ENCODE measurements around the gene GBGT1.
A peak's percentile ranks its signal among the peaks of the same experiment; 100 is the strongest.

Gene GBGT1

GRCh38 chr9:133122605-133122934 is 41.1 kb downstream of the GBGT1 start:
- H3K27me3 ChIP-seq: no peaks in the 10 kb centered on the region
- H3K9me3 ChIP-seq: no peaks in the 10 kb centered on the region
- no peak for DNase-seq
- H3K36me3 ChIP-seq: no peaks in the 10 kb centered on the region; the same call in 1 of the 2 replicates
- H3K4me3 ChIP-seq (ENCODE audit: low read depth, low read length): no peak overlapping the region
- TF ChIP-seq CTCF (IDR thresholded peaks at IDR 0.05; ENCODE audit: low read depth, low read length): no peak
- peaks cover 34% of the 10 kb centered on the region for H3K4me1 ChIP-seq

GRCh38 chr9:133121915-133122550 is 41.7 kb downstream of the GBGT1 start:
- H3K4me3 ChIP-seq (ENCODE audit: low read depth, low read length): no peak overlapping the region
- H3K9me3 ChIP-seq: no peaks in the 10 kb centered on the region
- no peak for DNase-seq
- peaks cover 40% of the 10 kb centered on the region for H3K4me1 ChIP-seq
- no peak for TF ChIP-seq CTCF (IDR thresholded peaks at IDR 0.05; ENCODE audit: low read depth, low read length)
- no peaks in the 10 kb centered on the region for H3K27me3 ChIP-seq
- H3K36me3 ChIP-seq: peaks cover 5% of the 10 kb centered on the region

- TF ChIP-seq CTCF (IDR thresholded peaks at IDR 0.05; ENCODE audit: low read depth, low read length): no peak
- Histone ChIP-seq H3K4me3 (ENCODE audit: low read depth, low read length) (peak within 1 kb of the TSS; percentile 70), H3K27me3 (no peaks in the 10 kb centered on the region), H3K9me3 (no peaks in the 10 kb centered on the region), H3K4me1 (peaks cover 47% of the 10 kb centered on the region), H3K36me3 (peaks cover 12% of the 10 kb centered on the region)
- DNase-seq: peak; percentile 94
Observed at GRCh38 chr9:133121198-133121914, 42.4 kb downstream of the GBGT1 start, which contains the start of gene RALGDS. Gene RALGDS, minus strand, starts transcription at chr9:133121240. Its CDS starts 86 bp downstream, at chr9:133121154.

GRCh38 chr9:133120501-133121197 is 43.1 kb downstream of the GBGT1 start:
- no peaks in the 10 kb centered on the region for H3K9me3 ChIP-seq
- no peak for DNase-seq
- H3K4me1 ChIP-seq: peaks cover 54% of the 10 kb centered on the region
- H3K4me3 ChIP-seq (ENCODE audit: low read depth, low read length): peak overlapping the region; percentile 70
- no peak for TF ChIP-seq CTCF (IDR thresholded peaks at IDR 0.05; ENCODE audit: low read depth, low read length)
- no peaks in the 10 kb centered on the region for H3K27me3 ChIP-seq
- H3K36me3 ChIP-seq: peaks cover 19% of the 10 kb centered on the region

- Histone ChIP-seq H3K36me3 (peaks cover 19% of the 10 kb centered on the region), H3K4me3 (ENCODE audit: low read depth, low read length) (peak overlapping the region; percentile 70), H3K9me3 (no peaks in the 10 kb centered on the region), H3K27me3 (no peaks in the 10 kb centered on the region), H3K4me1 (peaks cover 60% of the 10 kb centered on the region)
- TF ChIP-seq CTCF (IDR thresholded peaks at IDR 0.05; ENCODE audit: low read depth, low read length): no peak
- peak; percentile 79 for DNase-seq
Observed at GRCh38 chr9:133119846-133120500, 43.7 kb downstream of the GBGT1 start.

Measured in BE2C (cell line).